NCI-H2227 (cell line): ENCODE results near the gene PARP15.
"Not testable (repeated sequence)": the region's sequence is repeated elsewhere in the genome, so short reads cannot be mapped to it uniquely, and the experiment has no call there.

Experiments used
- DNase-seq: peaks from one replicate; lab custom pipeline; 2025; ENCODE audit not compliant: unreplicated experiment; lab: John Stamatoyannopoulos, UW

The PARP15 gene

GRCh38 chr3:122577409-122578031 lies at the start of gene PARP15:
TSS of gene PARP15 (plus strand) at chr3:122577650. CDS start at chr3:122577668, 18 bp downstream.
- DNase-seq: no peak

- no peak for DNase-seq
Measured at GRCh38 chr3:122530164-122530563, 47.3 kb upstream of the PARP15 start.

DNA sequence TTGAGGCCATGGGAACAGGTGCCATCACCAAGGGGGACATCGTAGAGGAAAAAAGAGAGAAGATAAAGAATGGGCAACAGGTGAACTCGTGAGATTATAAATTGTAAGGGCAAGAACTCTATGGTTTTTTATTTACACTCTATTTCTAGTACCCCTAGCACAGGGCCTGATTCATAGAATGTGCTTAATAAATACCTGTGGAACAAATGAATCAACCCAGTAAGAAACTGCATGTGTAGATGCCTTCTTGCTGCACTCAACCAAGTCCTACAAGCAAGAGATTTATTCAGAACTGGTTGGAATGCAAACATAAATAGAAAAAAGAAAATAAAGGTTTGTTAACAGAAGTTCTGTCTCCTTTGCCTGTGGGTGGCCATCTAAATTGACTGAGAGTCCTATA lies 44.0 kb upstream of the PARP15 start:
- DNase-seq: no peak

DNA sequence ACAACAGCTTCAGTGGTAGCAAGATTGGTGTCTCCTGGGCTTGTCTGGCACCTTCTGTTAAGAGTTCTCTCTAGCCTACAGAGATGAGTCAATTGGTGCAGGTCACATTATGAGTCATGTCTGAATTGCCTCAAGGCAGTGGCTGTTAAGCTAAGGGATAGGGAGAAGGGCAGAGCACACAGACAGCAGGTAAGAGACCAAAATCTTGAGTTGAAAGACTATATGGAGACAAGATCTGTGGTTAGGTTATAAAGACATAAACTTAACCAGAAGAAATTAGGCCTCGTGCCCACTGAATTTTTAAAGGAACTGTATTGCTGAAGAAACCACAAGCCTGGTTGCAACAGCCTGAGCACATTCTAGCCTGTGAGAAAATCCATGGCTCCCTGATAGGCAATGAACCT lies 43.5 kb upstream of the PARP15 start:
- DNase-seq: no peak

GRCh38 chr3:122535964-122536631 lies 41.4 kb upstream of the PARP15 start:
- no peak for DNase-seq

- no peak for DNase-seq
Measured at GRCh38 chr3:122536632-122537001, 40.8 kb upstream of the PARP15 start.

GRCh38 chr3:122538956-122539490 lies 38.4 kb upstream of the PARP15 start:
- DNase-seq: no peak

DNA sequence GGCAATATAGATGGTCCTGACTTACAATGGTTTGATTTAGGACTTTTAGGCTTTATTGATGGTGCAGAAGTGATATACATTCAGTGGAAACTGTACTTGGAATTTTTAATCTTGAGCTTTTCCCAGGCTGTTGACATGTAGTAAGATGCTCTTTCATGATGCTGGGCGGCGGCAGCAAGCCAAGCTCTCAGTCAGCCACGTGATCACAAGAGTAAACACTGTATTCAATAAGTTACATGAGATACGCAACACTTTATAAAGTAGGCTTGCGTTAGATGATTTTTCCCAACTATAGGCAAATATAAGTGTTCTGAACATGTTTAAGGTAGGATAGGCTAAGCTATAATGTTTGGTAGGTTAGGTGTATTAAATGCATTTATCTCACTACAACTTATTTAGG lies 31.3 kb upstream of the PARP15 start:
- DNase-seq: no peak

GRCh38 chr3:122548076-122548475 lies 29.4 kb upstream of the PARP15 start:
- DNase-seq: no peak

GRCh38 chr3:122548619-122549018 lies 28.8 kb upstream of the PARP15 start:
- DNase-seq: no peak

GRCh38 chr3:122553171-122553570 lies 24.3 kb upstream of the PARP15 start:
- DNase-seq: no peak

DNA sequence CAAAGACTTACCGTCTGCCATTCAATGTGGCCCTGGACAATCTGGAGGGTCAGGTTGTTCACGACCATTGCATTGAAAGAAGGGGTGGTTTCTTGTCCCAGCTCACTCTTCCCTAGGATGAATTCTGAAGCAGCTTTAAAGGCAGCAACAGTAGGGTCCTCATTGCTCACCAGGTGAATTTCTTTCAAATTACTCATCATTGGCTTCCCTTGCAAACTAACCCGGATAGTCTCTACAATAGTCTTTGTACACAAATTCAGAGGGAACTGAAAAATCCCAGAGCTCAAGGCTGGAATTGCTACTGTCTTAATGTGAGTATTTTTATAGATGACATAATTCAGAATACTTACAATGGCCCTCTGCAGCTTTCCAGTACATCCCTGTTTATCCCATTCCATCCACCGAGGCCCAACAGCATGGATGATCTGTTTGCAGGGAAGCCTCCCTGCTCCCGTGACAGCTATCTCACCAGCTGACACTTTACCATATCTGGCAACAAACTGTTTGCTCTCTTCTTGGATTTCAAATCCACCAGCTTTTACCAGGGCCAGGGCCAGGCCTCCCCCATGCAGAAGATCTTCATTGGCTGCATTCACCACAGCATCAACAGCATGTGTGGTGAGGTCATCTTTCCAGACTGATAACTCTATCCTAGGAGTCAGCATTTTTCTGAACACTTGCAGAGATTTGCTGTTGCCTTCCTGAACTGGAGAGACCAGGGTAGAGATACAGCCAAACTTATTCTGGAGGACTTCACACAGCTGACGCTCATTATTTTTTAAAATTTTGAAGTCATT lies 22.0 kb upstream of the PARP15 start:
- DNase-seq: no peak

DNA sequence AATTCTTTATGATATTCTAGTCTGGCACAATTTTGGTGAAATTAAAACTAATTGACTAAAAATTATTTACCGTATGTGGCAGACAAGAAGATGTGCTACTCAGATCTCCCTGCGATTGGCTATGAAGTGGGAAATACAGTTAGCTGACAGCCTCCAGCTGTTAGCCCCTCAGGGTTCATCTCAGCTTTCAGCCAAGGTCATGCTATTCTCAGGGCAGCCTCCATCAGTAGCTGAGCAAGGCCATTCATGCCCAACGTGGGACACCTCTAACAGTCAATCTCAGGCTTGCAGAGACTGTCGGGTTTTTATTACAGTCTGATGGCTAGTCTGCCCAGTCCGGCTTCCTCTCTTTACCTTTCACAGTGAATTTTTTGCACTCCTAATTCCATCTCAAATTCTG lies 20.1 kb upstream of the PARP15 start:
- DNase-seq: no peak

DNA sequence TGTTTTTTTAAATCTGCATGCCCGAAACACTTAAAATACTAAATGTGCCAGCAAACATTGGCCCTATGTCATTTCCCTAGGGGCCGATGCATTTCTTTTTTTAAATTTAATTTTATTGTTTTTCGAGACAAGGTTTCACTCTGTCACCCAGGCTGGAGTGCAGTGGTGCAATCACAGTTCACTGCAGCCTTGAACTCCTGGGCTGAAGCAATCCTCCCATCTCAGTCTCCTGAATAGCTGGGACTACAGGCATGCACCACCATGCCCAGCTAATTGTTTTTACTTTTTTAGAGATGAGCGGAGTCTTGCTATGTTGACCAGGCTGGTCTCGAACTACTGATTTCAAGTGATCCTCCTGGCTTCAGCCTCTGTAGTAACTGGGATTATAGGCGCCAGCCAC lies 18.8 kb upstream of the PARP15 start:
- DNase-seq: no peak

DNA sequence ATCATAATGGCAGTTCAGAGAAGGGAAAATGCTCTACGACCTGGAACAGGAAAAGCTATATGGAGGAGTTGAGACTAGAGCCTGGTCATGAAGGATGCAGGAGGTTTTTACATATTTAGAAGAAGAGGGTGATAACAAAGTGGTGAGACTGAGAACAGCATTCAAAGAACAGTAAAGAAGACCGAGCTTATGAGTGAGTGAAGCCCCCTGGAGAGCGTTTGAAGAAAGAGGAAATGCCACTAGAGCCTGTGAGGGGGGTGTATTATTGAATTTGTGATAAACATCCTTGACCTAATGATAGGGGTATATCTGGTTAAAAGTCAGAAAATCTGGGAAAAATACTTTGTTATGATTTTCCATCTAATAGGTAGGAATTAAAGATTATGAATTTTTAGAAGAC lies 17.5 kb upstream of the PARP15 start:
- DNase-seq: no peak

DNA sequence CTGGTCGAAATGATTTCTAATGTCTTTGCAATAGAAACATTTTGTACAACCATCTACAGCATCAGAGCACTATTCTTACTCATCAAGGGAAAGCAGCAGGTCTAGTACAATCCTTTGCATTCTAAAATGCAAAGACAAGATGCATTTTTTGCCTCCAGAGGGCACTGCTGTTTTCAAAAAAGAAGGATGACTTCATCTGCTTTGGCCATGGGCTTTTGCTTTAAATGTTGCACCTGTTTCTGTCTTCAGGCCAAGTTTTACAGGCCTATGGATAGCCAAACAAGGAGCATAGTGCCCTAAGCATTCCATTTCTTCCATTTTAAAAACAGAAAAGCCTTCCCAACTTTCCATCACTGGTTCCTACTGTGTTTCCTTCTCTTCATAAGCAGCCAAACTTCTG lies 16.8 kb upstream of the PARP15 start:
- DNase-seq: peak; percentile 71

GRCh38 chr3:122562923-122563716 lies 14.3 kb upstream of the PARP15 start:
- no peak for DNase-seq

GRCh38 chr3:122563717-122564025 lies 13.8 kb upstream of the PARP15 start:
- DNase-seq: no peak

DNA sequence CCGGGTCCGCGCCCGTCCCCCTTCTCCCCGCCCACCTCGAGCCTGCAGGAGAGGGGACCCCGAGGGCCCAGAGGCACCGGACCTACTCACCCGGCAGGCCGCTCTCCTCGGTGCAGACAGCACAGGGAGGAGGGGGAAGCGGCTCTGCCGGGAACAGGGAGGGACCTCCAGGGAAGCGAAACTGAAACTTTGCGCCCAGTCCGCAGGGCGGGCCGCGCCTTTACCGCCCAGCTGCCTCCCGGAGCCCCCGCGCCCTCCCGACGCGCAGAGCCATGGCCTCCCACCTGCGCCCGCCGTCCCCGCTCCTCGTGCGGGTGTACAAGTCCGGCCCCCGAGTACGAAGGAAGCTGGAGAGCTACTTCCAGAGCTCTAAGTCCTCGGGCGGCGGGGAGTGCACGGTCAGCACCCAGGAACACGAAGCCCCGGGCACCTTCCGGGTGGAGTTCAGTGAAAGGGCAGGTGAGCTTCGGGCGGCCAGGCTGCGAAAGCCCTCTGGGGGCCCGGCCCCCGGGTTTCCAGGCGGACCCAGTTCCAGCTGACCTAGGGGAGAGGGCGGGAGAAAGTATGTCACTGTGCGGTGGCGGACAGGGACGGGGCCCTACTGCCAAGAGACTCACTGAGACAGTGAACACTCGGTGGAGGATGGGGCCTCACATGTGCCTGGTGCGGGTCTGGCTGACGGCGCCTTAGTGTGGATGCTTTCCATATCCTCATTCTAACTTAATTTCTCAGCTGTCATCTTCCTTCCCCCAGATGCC lies 13.1 kb upstream of the PARP15 start, which contains the start of the genes DTX3L and PARP9:
Gene DTX3L, plus strand, starts transcription at position 184 of the 758 bp plus-strand sequence. Its CDS starts 89 bp downstream, at position 273.
Gene PARP9, minus strand, starts transcription at position 146 of the 758 bp plus-strand sequence. CDS start 4,680 bp downstream, outside the sequence.
- peak; percentile 65 for DNase-seq

- not testable (repeated sequence) for DNase-seq
Measured at GRCh38 chr3:122568131-122568530, 9.3 kb upstream of the PARP15 start.
